H1 (cell line): Measurements from ENCODE around the gene RABL6. TPM values are rescaled to one million over a fixed set of nuclear protein-coding genes. Genes with fewer than 3 reads are reported as not detected.

Experiments
- KDM4A ChIP-seq: IDR thresholded peaks from one replicate; pipeline ENCODE4 v1.7.1; 2012; ENCODE audit warnings: low read depth, mild to moderate bottlenecking, moderate library complexity, low read length, inconsistent platforms; ENCODE audit not compliant: severe bottlenecking
- RAD21 ChIP-seq, 2 experiments: IDR thresholded peaks in 1 of 2; conservative IDR thresholded peaks in 1 of 2; 2 replicates each; pipeline ENCODE4 v1.6.1; 2011; ENCODE audit warnings: low read depth in 2 of 2, low read length in 2 of 2, improper control_type of control experiment in 1 of 2, inconsistent platforms in 1 of 2, mild to moderate bottlenecking in 1 of 2, moderate library complexity in 1 of 2
- RNF2 ChIP-seq: fragments of 200-900, 300-1000 bp; sonication (generic); IDR thresholded peaks from 2 replicates; pipeline ENCODE4 v1.7.1; 2016; ENCODE audit warnings: borderline replicate concordance, low read depth, mild to moderate bottlenecking, antibody characterized with exemption, low read length; ENCODE audit not compliant: poor library complexity, severe bottlenecking; ENCODE audit errors: missing control alignments
- TAF1 ChIP-seq: IDR thresholded peaks from 2 replicates; pipeline ENCODE4 v1.6.1; 2011; ENCODE audit warnings: mild to moderate bottlenecking, low read depth, low read length
- polyA plus RNA-seq, 7 experiments: library from polyadenylated mRNA; depleted of rRNA in 3 of 7; stranded (reverse) in 5 of 7; unstranded in 2 of 7; fragments of >200 nt in 5 of 7; fragments of 200-250 nt in 2 of 7; gene quantifications; 1 replicate in 5 of 7; 2 replicates in 1 of 7; 4 replicates in 1 of 7; pipeline versions ENCODE4 v1.2.1 to v1.2.3, GENCODE V29; 2011 to 2013; ENCODE audit warnings: missing spikeins in 2 of 7, mixed read lengths in 2 of 7
- total RNA-seq: library from RNA; stranded (reverse); fragmentation: NEBNext Ultra II Directional; extraction: Animal tissue kit (Norgen Biotek cat#: 25700); gene quantifications from 2 replicates; pipeline ENCODE4 v1.2.1, GENCODE V29; 2021

RABL6 gene
- total and polyA plus RNA-seq, 2 of the 8 experiments (the other 6 are each of a cell fraction or from before 2014, with no cell fraction given) = 70.1 to 130 TPM

DNA sequence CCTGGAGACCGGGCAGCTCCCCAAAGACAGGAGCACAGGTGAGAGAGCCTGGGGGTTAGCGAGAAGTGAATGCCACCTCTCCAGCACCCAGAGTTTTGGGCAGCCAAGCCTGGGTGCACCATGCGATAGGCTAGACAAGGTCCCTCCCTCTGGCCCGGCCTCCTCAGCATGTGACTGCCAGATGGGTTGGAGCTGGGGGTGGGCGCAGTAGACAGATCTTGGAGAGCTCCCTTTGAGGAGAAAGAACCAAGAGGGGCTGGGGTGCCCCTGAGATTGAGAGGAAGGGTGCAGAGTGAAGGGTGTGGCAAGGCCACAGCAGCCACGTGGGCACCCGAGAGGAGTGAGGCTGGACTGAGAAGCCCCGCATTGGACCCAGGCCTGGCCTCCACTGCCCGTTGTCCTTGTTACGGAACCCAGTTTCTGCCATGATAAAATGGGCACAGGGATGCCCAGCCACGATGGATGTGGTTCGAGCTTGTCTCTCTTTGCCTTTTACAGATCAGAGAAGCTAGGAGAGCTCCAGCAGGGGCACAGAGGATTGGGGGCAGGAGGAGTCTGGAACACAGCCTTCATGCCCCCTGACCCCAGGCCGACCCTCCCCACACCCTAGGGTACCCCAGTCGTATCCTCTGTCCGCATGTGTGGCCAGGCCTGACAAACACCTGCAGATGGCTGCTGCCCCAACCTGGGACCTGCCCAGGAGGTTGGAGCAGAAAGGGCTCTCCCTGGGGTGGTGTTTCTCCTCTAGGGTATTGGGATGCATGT lies 15.2 kb upstream of the RABL6 start (continued):
- TF ChIP-seq TAF1 = no peak
- TF ChIP-seq RAD21 (IDR thresholded peaks at IDR 0.05 in 1 of 2, conservative IDR thresholded peaks at IDR 0.05 in 1 of 2; ENCODE audit: low read depth in 2 of 2, low read length in 2 of 2) = no peak
- no peak for TF ChIP-seq RNF2
- TF ChIP-seq KDM4A = no peak
